Astrocyte of the spinal cord (primary cell): ENCODE results near the gene FADD.

Source experiments
- DNase-seq: peaks from one replicate; pipeline ENCODE4 v3.0.0; 2011; ENCODE audit warnings: low read depth, low spot score
- H3K4me3 ChIP-seq: 2 replicates; pipeline ENCODE4 v1.5.1; 2011; ENCODE audit warnings: low read depth, mild to moderate bottlenecking, low read length, moderate library complexity
- CTCF ChIP-seq: IDR thresholded peaks from 2 replicates; pipeline ENCODE4 v1.5.1; 2012; ENCODE audit warnings: low read depth, mild to moderate bottlenecking, low read length, inconsistent platforms
- in situ Hi-C: cut with HindIII; loops from 2 replicates; pipeline ENCODE4 v1.10.0; 2017; ENCODE audit warnings: low sequenced_read_pairs

FADD gene

GRCh38 chr11:70220136-70220535 lies 17.0 kb downstream of the FADD start:
- TF ChIP-seq CTCF, result no peak
- in situ Hi-C loops, result no loop called here
- no peak for DNase-seq
- H3K4me3 ChIP-seq, result no peak overlapping the region

GRCh38 chr11:70220920-70221319 lies 17.8 kb downstream of the FADD start:
- no peak for DNase-seq
- H3K4me3 ChIP-seq, result no peak overlapping the region
- in situ Hi-C loops, result no loop called here
- TF ChIP-seq CTCF, result no peak

GRCh38 chr11:70225681-70226177 lies 22.6 kb downstream of the FADD start:
- in situ Hi-C loops, result no loop called here
- no peak for TF ChIP-seq CTCF
- DNase-seq, result no peak
- H3K4me3 ChIP-seq, result no peak overlapping the region

- DNase-seq, result no peak
- TF ChIP-seq CTCF, result no peak
- in situ Hi-C loops, result no loop called here
- H3K4me3 ChIP-seq, result no peak overlapping the region
Observed at GRCh38 chr11:70226183-70226582, 23.1 kb downstream of the FADD start.

- in situ Hi-C loops, result no loop called here
- no peak overlapping the region for H3K4me3 ChIP-seq
- TF ChIP-seq CTCF, result no peak
- DNase-seq, result no peak
Observed at GRCh38 chr11:70226967-70227366, 23.9 kb downstream of the FADD start.

- in situ Hi-C loops, result no loop called here
- no peak overlapping the region for H3K4me3 ChIP-seq
- TF ChIP-seq CTCF, result no peak
- DNase-seq, result no peak
Observed at GRCh38 chr11:70229737-70230136, 26.6 kb downstream of the FADD start.
